DMS79 treated with DMSO at 0.1 percent for 48 hours (cell line): ENCODE results near the gene NEUROG2.
"Not testable (repeated sequence)": the region's sequence is repeated elsewhere in the genome, so short reads cannot be mapped to it uniquely, and the experiment has no call there.

Experiments
- DNase-seq: peaks from one replicate; lab custom pipeline; 2025; lab: John Stamatoyannopoulos, UW

NEUROG2 gene

GRCh38 chr4:112516066-112516470, at the start of gene NEUROG2:
NEUROG2 (minus strand) TSS chr4:112516180; CDS start chr4:112515475, 705 bp downstream.
- no peak for DNase-seq

- DNase-seq = no peak
Observed at GRCh38 chr4:112564706-112565270, 48.8 kb upstream of the NEUROG2 start.

GRCh38 chr4:112563431-112564200, 47.6 kb upstream of the NEUROG2 start:
- peak; percentile 36 for DNase-seq

- no peak for DNase-seq
Observed at GRCh38 chr4:112562254-112562879, 46.4 kb upstream of the NEUROG2 start.

GRCh38 chr4:112560084-112560483, 44.1 kb upstream of the NEUROG2 start:
- no peak for DNase-seq

DNA sequence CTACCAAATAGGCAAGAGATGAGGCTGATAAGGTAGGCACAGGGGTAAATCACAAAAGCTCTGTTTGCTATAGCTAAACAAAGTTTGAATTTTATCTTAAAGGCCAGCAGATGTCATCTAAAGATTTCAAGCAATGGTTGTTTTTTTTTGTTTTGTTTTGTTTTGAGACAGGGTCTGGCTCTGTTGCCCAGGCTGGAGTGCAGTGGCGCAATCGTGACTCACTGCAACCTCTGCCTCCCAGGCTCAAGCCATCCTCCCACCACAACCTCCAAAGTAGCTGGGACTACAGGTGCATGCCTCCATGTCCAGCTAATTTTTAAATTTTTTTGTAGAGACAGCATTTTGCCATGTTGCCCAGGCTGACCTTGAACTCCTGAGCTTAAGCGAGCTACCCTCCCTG, 43.1 kb upstream of the NEUROG2 start:
- no peak for DNase-seq

DNA sequence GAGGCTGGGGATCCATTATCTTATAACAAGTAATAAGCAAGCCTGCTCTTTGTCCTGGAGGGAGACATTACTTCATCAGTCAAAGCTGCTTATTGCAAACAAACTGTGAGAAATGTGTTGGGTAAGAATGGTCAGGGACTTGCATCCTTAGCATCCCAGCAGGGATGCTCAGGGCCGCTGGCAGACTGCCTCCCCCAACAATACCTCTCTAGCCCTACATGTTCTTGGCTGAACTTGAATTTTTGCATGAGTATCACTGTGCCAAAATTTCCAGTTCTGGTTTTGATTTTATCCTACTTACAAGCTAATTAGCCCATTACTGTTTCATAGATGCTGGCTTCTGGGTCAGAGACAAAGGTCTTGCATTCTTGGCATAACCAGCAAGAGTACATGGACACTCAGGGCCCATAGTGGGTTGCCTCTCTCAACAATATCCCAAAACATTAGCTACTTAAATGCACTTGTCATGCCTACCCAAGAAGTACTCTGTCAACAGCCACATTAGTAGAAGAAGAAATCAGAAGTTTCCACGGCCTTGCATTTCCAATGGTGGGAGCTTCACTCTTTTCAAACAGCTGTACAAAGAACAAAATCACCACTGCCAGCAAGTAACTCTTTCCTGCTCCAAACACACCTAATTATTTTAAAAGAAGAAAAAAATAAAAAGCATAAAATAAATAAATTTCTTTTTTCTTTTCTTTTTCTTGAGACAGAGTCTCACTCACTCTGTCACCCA, 41.9 kb upstream of the NEUROG2 start:
- peak; percentile 85 for DNase-seq

DNA sequence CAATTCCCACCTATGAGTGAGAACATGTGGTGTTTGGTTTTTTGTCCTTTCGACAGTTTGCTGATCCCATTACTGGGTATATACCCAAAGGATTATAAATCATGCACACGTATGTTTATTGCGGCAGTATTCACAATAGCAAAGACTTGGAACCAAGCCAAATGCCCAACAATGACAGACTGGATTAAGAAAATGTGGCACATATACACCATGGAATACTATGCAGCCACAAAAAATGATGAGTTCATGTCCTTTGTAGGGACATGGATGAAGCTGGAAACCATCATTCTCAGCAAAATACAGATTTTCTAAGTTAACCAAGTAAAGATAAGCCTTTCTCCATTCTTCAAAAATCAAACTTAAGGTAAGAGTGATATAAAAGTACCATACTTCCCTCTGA, 38.3 kb upstream of the NEUROG2 start:
- DNase-seq = not testable (repeated sequence)

DNA sequence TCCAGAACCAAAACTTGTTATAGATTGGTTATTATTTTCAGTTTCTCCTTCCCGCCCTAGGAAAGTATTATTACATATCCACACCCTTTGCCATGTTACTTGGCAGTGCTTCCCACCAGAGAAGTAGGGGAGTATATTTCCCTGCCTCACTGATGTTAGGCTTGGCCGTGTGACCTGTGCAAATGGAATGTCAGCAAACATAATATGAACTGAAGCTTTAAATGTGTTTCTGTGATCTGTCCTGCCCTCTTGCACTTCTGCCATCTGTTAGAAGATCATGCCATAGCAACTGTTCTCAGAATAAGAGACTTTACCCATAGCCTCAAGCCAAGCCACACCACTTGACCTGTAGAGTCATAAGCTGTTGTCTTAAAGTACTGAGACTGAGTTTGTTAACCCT, 36.7 kb upstream of the NEUROG2 start:
- no peak for DNase-seq

DNA sequence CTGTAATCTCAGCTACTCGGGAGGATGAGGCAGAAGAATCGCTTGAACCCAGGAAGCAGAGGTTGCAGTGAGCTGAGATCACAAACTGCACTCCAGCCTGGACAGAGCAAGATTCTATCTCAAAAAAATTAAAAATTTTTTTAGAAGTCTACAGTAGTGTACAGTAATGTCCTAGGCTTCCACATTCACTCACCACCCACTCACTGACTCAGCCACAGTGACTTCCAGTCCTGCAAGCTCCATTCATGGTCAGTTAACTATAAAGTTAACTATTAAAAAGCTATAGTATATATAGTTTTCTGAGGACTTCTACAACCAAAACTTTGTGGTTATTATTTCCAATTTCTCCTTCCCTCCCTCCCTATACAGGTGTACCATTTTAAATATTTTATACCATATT, 34.7 kb upstream of the NEUROG2 start:
- no peak for DNase-seq

- no peak for DNase-seq
Observed at GRCh38 chr4:112546476-112546875, 30.5 kb upstream of the NEUROG2 start.

DNA sequence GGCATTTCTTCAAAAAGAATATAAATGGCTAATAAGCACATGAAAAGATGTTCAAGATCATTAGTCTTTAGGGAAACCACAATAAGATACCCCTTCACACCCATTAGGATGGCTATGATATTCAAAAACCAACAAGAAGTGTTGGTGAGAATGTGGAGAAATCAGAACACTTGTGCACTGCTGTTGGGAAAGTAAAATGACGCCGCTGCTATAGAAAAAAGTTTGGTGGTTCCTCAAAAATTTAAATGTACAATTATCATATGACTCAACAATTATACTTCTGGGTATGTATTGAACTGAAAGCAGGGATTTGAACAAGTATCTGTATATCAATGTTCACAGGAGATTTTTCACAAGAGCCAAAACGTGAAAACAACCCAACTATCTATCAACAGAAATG, 29.4 kb upstream of the NEUROG2 start:
- DNase-seq = no peak

DNA sequence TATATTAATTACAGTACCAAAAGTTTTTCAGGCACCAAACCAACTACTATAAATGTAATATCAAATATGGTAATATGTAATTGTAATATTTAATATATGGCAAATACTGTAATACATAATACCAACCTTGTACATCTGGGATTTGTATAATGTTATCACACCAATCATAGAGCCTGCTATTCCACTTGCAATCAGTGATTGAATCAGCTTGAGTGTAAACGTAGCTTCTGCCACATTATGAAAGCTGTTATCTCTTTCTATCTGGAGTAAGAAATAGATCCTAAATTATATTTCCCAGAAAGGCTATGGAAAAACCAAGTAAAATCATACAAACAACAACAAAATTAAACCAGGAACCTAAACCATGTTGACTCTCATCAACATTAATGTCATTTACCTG, 24.7 kb upstream of the NEUROG2 start:
- DNase-seq = no peak

DNA sequence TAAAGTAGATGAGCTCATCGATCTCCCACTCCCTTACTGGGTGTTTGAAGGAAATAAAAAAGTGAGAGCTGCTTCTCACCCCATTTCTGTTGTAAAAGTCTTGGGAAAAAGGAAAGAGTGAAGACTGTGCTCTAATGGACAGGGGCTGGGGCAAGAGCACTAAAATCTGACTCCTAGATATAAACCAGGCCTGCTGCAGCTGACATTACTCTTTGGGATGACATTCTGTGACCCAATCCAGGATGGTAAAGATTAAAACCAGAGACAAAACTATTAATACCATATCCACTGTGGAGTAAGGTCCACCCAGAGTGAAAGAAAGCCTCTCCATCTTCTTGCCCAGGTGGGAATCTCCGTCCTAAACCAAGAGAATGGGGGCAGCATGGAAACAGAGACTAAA, 20.1 kb upstream of the NEUROG2 start:
- no peak for DNase-seq

DNA sequence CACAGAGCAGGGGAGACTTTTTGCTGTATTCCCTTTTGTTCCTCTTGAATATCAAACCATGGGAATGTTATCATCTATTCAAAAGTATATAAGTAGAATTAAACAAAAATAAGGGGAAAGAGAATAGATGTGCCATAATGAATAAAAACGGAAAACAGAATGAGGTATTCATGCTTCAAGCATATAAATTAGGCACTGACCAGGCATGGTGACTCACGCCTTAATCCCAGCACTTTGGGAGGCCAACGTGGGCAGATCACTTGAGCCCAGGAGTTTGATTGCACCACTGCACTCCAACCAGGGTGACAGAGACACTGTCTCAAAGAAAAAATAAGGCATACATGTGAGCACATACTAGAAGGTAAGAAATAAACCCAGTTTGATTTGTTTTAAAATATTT, 16.3 kb upstream of the NEUROG2 start:
- DNase-seq = no peak

DNA sequence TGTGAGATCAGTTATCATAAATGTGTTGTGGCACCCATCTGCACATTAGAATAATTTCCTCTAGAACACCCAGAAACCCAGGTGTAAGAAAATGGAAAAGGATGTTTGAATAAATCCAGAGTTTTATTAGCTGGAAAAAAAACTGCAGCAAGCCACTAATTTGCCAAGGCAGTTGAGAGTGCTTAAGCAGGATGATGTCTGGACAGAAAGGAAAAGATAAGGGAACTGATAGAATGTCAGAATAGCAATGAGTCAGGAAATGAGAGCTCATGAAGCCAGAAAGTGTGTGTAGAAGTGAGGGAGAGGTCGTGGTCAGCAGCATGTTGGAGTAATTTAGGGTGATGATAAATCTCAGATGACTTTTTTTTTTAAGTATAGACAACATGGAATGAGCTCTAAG, 15.2 kb upstream of the NEUROG2 start:
- no peak for DNase-seq

DNA sequence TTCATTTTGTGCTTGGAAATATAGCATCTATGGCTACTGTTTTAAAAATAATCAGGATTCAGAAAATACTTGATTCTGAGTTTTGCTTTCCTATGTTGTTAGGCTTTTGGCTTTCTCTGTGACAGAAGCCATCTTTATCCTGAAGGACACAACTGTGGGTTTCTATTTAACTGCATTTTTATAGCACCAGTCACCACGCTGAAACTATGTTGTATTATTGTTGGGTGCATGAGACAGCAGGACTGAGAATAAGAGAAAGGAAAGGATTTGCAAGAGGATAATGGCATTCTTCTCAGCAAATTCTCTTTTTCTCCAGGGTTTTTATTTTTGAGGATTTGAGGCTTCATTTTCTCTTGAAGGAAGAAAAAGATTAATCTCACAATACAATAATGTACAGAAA, 10.1 kb upstream of the NEUROG2 start:
- no peak for DNase-seq

- peak; percentile 15 for DNase-seq
Observed at GRCh38 chr4:112523764-112524505, 8.0 kb upstream of the NEUROG2 start.

GRCh38 chr4:112523008-112523721, 7.2 kb upstream of the NEUROG2 start:
- no peak for DNase-seq

DNA sequence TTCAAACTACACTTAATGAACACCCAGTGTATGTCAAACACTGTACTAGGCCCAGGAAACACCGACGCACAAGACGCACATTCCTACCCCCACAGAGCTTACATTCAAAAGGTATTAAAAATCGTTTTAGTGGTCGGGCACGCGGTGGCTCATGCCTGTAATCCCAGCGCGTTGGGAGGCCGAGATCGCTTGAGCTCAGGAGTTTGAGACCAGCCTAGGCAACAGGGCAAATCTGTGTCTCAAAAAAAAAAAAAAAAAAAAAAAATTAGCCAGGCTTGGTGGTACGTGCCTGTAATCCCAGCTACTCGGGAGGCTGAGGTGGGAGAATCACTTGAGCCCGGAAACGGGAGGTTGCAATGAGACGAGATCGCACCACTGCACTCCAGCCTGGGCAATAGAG, 6.5 kb upstream of the NEUROG2 start:
- not testable (repeated sequence) for DNase-seq
